Mesenchymal stem cell (in vitro differentiated cells and primary cell): ENCODE results near the gene CNR1.

ENCODE experiments used
- DNase-seq: peaks from one replicate; pipeline ENCODE4 v3.0.0-alpha.2; 2013
- H2AFZ ChIP-seq: one replicate; pipeline ENCODE4 v1.6.1; 2013; ENCODE audit warnings: low read depth, mild to moderate bottlenecking, control low read depth, inconsistent platforms, low read length, moderate library complexity
- H2AK5ac ChIP-seq: 2 replicates; pipeline ENCODE4 v1.6.1; 2013; ENCODE audit warnings: low read length, moderate library complexity, mild to moderate bottlenecking, inconsistent platforms; ENCODE audit not compliant: severe bottlenecking
- H2BK120ac ChIP-seq: one replicate; pipeline ENCODE4 v1.6.1; 2013; ENCODE audit warnings: low read depth, mild to moderate bottlenecking, inconsistent platforms, low read length, moderate library complexity
- H2BK12ac ChIP-seq, 2 experiments: one replicate each; pipeline ENCODE4 v1.6.1; 2013; ENCODE audit warnings: inconsistent platforms in 2 of 2, low read length in 2 of 2, mild to moderate bottlenecking in 2 of 2, moderate library complexity in 2 of 2, control low read depth in 1 of 2
- H2BK15ac ChIP-seq: one replicate; pipeline ENCODE4 v1.6.1; 2013; ENCODE audit warnings: mild to moderate bottlenecking, low read depth, inconsistent platforms; ENCODE audit not compliant: poor library complexity, severe bottlenecking
- H2BK5ac ChIP-seq: 2 replicates; pipeline ENCODE4 v1.6.1; 2013; ENCODE audit warnings: low read depth, mild to moderate bottlenecking, low read length, control low read depth, inconsistent platforms; ENCODE audit not compliant: poor library complexity, severe bottlenecking
- H3K14ac ChIP-seq, 2 experiments: one replicate each; pipeline ENCODE4 v1.6.1; 2013; ENCODE audit warnings: inconsistent platforms in 2 of 2, low read length in 2 of 2, control low read depth in 1 of 2, mild to moderate bottlenecking in 1 of 2, moderate library complexity in 1 of 2
- H3K18ac ChIP-seq, 2 experiments: one replicate each; pipeline ENCODE4 v1.6.1; 2013; ENCODE audit warnings: inconsistent platforms in 2 of 2, low read length in 2 of 2, control low read depth in 1 of 2, low read depth in 1 of 2, mild to moderate bottlenecking in 1 of 2
- H3K23ac ChIP-seq, 2 experiments: one replicate each; pipeline ENCODE4 v1.6.1; 2013; ENCODE audit warnings: inconsistent platforms in 2 of 2, low read length in 2 of 2, mild to moderate bottlenecking in 2 of 2, moderate library complexity in 2 of 2, control low read depth in 1 of 2
- H3K27ac ChIP-seq: 2 replicates; pipeline ENCODE4 v1.5.1; 2013; ENCODE audit warnings: mild to moderate bottlenecking, moderate library complexity, low read length, control low read depth, inconsistent platforms; ENCODE audit not compliant: poor library complexity, severe bottlenecking
- H3K27me3 ChIP-seq, 2 experiments: 2 replicates each; pipeline versions ENCODE4 v1.6.1 to v1.7.0; 2013; ENCODE audit warnings: low read length in 2 of 2, mild to moderate bottlenecking in 2 of 2, moderate library complexity in 2 of 2, control low read depth in 1 of 2, inconsistent platforms in 1 of 2; ENCODE audit not compliant: control insufficient read depth in 1 of 2, insufficient read depth in 1 of 2
- H3K36me3 ChIP-seq, 2 experiments: 2 replicates each; pipeline versions ENCODE4 v1.6.1 to v1.7.0; 2013; ENCODE audit warnings: low read length in 2 of 2, control low read depth in 1 of 2, inconsistent platforms in 1 of 2, low read depth in 1 of 2, mild to moderate bottlenecking in 1 of 2; ENCODE audit not compliant: insufficient read depth in 2 of 2, control insufficient read depth in 1 of 2
- H3K4ac ChIP-seq, 2 experiments: one replicate each; pipeline ENCODE4 v1.6.1; 2013; ENCODE audit warnings: inconsistent platforms in 2 of 2, low read length in 2 of 2, mild to moderate bottlenecking in 2 of 2, moderate library complexity in 2 of 2, control low read depth in 1 of 2, low read depth in 1 of 2
- H3K4me1 ChIP-seq: 2 replicates; pipeline ENCODE4 v1.6.1; 2013; ENCODE audit warnings: low read depth, low read length, control low read depth; ENCODE audit not compliant: control insufficient read depth, insufficient read depth
- H3K4me2 ChIP-seq: 2 replicates; pipeline ENCODE4 v1.6.1; 2013; ENCODE audit warnings: low read length, mild to moderate bottlenecking, inconsistent platforms; ENCODE audit not compliant: poor library complexity, severe bottlenecking
- H3K4me3 ChIP-seq, 2 experiments: 2 replicates each; pipeline versions ENCODE4 v1.5.1 to v1.7.0; 2013; ENCODE audit warnings: low read length in 2 of 2, mild to moderate bottlenecking in 2 of 2, control low read depth in 1 of 2, low read depth in 1 of 2; ENCODE audit not compliant: insufficient read depth in 1 of 2
- H3K79me1 ChIP-seq: replicated peaks from 2 replicates; pipeline ENCODE4 v1.6.1; 2013; ENCODE audit warnings: mild to moderate bottlenecking, control low read depth, low read length, inconsistent platforms; ENCODE audit not compliant: poor library complexity, severe bottlenecking
- H3K9ac ChIP-seq: 2 replicates; pipeline ENCODE4 v1.7.0; 2013; ENCODE audit warnings: mild to moderate bottlenecking, low read length, moderate library complexity
- H3K9me3 ChIP-seq: 2 replicates; pipeline ENCODE4 v1.7.0; 2013; ENCODE audit warnings: mild to moderate bottlenecking, low read length; ENCODE audit not compliant: control insufficient read depth
- H4K8ac ChIP-seq: one replicate; pipeline ENCODE4 v1.6.1; 2013; ENCODE audit warnings: inconsistent platforms, mild to moderate bottlenecking, low read length, moderate library complexity
- H4K91ac ChIP-seq: one replicate; pipeline ENCODE4 v1.6.1; 2013; ENCODE audit warnings: mild to moderate bottlenecking, low read length, inconsistent platforms
- WGBS: methylation state at CpG from one replicate; pipeline ENCODE4 v1.1.7; 2013; ENCODE audit warnings: mixed read lengths; 5-methylcytosine and 5-hydroxymethylcytosine counted together

CNR1 gene

GRCh38 chr6:88115307-88115706, 50.8 kb downstream of the CNR1 start:
- no peaks in the 10 kb centered on the region for H3K9me3 ChIP-seq
- no peak overlapping the region for H3K4me2 ChIP-seq
- H3K4me3 ChIP-seq = no peak overlapping the region
- 31% methylated on average over 2 of the region's 2 CpGs for WGBS
- H3K23ac ChIP-seq = no peak overlapping the region
- H2AK5ac ChIP-seq = no peak overlapping the region
- no peak overlapping the region for H2BK12ac ChIP-seq
- no peak for DNase-seq
- no peak overlapping the region for H3K27ac ChIP-seq
- H4K8ac ChIP-seq = no peak overlapping the region
- no peaks in the 10 kb centered on the region for H3K4me1 ChIP-seq
- H3K4ac ChIP-seq = no peak overlapping the region
- no peaks in the 10 kb centered on the region for H3K79me1 ChIP-seq
- H3K18ac ChIP-seq = no peak overlapping the region
- H4K91ac ChIP-seq = no peak overlapping the region
- no peak overlapping the region for H2BK5ac ChIP-seq
- H2AFZ ChIP-seq = no peak overlapping the region
- no peak overlapping the region for H3K9ac ChIP-seq
- H3K36me3 ChIP-seq = no peaks in the 10 kb centered on the region
- peaks cover 0 to 11% of the 10 kb centered on the region in 2 experiments for H3K27me3 ChIP-seq
- H2BK15ac ChIP-seq = no peak overlapping the region
- no peak overlapping the region for H2BK120ac ChIP-seq
- H3K14ac ChIP-seq = no peak overlapping the region

- no peak overlapping the region for H3K9ac ChIP-seq
- H4K91ac ChIP-seq = no peak overlapping the region
- H3K4me1 ChIP-seq = no peaks in the 10 kb centered on the region
- no peak overlapping the region for H2BK12ac ChIP-seq
- no peak overlapping the region for H2AK5ac ChIP-seq
- peaks cover 0 to 11% of the 10 kb centered on the region in 2 experiments for H3K27me3 ChIP-seq
- whole genome bisulfite sequencing = 25% methylated on average over 1 of the region's 2 CpGs
- H3K27ac ChIP-seq = no peak overlapping the region
- no peaks in the 10 kb centered on the region for H3K9me3 ChIP-seq
- no peak overlapping the region for H2BK5ac ChIP-seq
- H3K36me3 ChIP-seq = no peaks in the 10 kb centered on the region
- no peaks in the 10 kb centered on the region for H3K79me1 ChIP-seq
- H3K23ac ChIP-seq = no peak overlapping the region
- no peak overlapping the region for H3K14ac ChIP-seq
- DNase-seq = no peak
- H2BK15ac ChIP-seq = no peak overlapping the region
- H3K4me3 ChIP-seq = no peak overlapping the region
- no peak overlapping the region for H2AFZ ChIP-seq
- H4K8ac ChIP-seq = no peak overlapping the region
- H3K4me2 ChIP-seq = no peak overlapping the region
- H2BK120ac ChIP-seq = no peak overlapping the region
- H3K18ac ChIP-seq = no peak overlapping the region
- no peak overlapping the region for H3K4ac ChIP-seq
Observed at GRCh38 chr6:88114838-88115237, 51.3 kb downstream of the CNR1 start.

- H3K23ac ChIP-seq = no peak overlapping the region
- no peaks in the 10 kb centered on the region for H3K36me3 ChIP-seq
- no peak overlapping the region for H4K91ac ChIP-seq
- H2BK15ac ChIP-seq = no peak overlapping the region
- H3K14ac ChIP-seq = no peak overlapping the region
- no peak overlapping the region for H3K4me3 ChIP-seq
- H3K27ac ChIP-seq = no peak overlapping the region
- no peak overlapping the region for H3K9ac ChIP-seq
- DNase-seq = no peak
- H3K9me3 ChIP-seq = no peaks in the 10 kb centered on the region
- no peak overlapping the region for H2AK5ac ChIP-seq
- no peaks in the 10 kb centered on the region for H3K4me1 ChIP-seq
- H3K18ac ChIP-seq = no peak overlapping the region
- H3K4me2 ChIP-seq = no peak overlapping the region
- H2BK12ac ChIP-seq = no peak overlapping the region
- WGBS = 76% methylated on average over 5 of the region's 5 CpGs
- H3K79me1 ChIP-seq = no peaks in the 10 kb centered on the region
- H3K4ac ChIP-seq = no peak overlapping the region
- H4K8ac ChIP-seq = no peak overlapping the region
- no peak overlapping the region for H2AFZ ChIP-seq
- H2BK120ac ChIP-seq = no peak overlapping the region
- peaks cover 0 to 11% of the 10 kb centered on the region in 2 experiments for H3K27me3 ChIP-seq
- no peak overlapping the region for H2BK5ac ChIP-seq
Observed at GRCh38 chr6:88111991-88112390, 54.2 kb downstream of the CNR1 start.

GRCh38 chr6:88107241-88107640, 58.9 kb downstream of the CNR1 start:
- no peak overlapping the region for H4K91ac ChIP-seq
- no peak overlapping the region for H2BK120ac ChIP-seq
- no peak overlapping the region for H3K14ac ChIP-seq
- H3K4me3 ChIP-seq = no peak overlapping the region
- H4K8ac ChIP-seq = no peak overlapping the region
- H3K79me1 ChIP-seq = no peaks in the 10 kb centered on the region
- no peak overlapping the region for H2AK5ac ChIP-seq
- H3K4me2 ChIP-seq = no peak overlapping the region
- no peak overlapping the region for H3K18ac ChIP-seq
- no peaks in the 10 kb centered on the region for H3K4me1 ChIP-seq
- no peak overlapping the region for H2BK15ac ChIP-seq
- no peak overlapping the region for H2AFZ ChIP-seq
- H3K36me3 ChIP-seq = no peaks in the 10 kb centered on the region
- H2BK5ac ChIP-seq = no peak overlapping the region
- no peaks in the 10 kb centered on the region for H3K9me3 ChIP-seq
- H3K27me3 ChIP-seq = peaks cover 0 to 8% of the 10 kb centered on the region in 2 experiments
- H3K23ac ChIP-seq = no peak overlapping the region
- H3K4ac ChIP-seq = no peak overlapping the region
- H3K27ac ChIP-seq = no peak overlapping the region
- no peak overlapping the region for H2BK12ac ChIP-seq
- no peak overlapping the region for H3K9ac ChIP-seq
- DNase-seq = no peak
